HG03520 (cell line): ENCODE data around the gene FUT9.

Experiments
- ATAC-seq: cut with Tn5 transposase; IDR thresholded peaks from one replicate; pipeline ENCODE4 v1.9.1; 2021; ENCODE audit warnings: mild to moderate bottlenecking, moderate library complexity; ENCODE audit not compliant: unreplicated experiment

The FUT9 gene

GRCh38 chr6:96015518-96016333, at the start of gene FUT9:
TSS of gene FUT9 (plus strand) at chr6:96015974. CDS start at chr6:96203156, 187,182 bp downstream.
- no peak for ATAC-seq

- ATAC-seq, result no peak
Measured at GRCh38 chr6:95967594-95967993, 48.2 kb upstream of the FUT9 start.

DNA sequence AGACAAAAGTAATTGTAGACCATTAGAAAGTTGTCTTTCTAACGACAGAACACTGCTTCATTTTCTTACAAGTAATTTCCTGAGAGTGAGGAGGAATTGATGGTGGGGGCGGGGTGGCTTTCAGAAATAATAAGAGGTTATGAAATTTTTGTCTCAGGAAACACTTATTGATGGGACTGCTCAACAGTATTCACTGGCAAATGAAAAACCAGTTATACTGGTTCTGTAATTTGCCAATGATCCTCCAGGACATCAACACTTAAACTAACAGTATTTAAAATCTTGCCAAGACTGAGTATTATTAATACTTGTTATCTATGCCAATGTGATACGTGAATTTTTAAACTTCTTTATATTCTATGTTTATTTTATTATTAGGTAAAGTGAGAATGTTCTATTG, 41.8 kb upstream of the FUT9 start:
- ATAC-seq, result no peak

- ATAC-seq, result no peak
Measured at GRCh38 chr6:95978230-95978629, 37.5 kb upstream of the FUT9 start.

DNA sequence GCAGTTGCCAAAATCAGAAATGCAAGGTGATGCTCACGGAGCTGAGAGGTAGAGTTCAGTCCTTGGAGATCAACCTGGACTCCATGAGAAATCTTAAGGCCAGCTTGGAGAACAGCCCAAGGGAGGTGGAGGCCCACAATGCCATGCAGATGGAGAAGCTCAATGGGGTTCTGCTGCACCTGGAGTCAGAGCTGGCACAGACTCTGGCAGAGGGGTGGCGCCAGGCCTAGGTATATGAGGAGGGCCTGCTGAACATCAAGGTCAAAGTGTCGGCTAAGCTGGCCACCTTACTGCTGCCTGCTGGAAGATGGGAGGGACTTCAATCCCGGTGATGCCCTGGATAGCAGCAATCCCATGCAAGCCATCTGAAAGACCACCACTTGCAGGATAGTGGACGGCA, 23.9 kb upstream of the FUT9 start:
- ATAC-seq, result no peak

- no peak for ATAC-seq
Measured at GRCh38 chr6:95994151-95994550, 21.6 kb upstream of the FUT9 start.

DNA sequence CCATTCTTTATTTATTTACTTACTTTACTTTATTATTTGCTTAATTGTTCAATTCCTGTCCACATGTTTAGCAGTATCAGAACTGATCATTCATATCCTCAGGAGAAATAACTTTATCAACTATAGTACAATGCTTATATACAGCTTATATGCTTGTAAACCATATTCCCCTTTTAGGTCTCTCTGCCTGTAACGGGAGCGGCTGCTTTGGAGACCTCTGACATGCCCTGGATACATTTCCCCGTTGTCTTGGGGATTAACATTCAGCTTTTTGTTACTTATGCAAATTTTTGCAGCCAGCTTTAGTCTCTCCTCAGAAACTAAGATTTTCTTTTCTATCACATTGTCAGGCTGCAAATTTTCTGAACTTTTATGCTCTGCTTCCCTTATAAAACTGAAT, 17.6 kb upstream of the FUT9 start:
- no peak for ATAC-seq

DNA sequence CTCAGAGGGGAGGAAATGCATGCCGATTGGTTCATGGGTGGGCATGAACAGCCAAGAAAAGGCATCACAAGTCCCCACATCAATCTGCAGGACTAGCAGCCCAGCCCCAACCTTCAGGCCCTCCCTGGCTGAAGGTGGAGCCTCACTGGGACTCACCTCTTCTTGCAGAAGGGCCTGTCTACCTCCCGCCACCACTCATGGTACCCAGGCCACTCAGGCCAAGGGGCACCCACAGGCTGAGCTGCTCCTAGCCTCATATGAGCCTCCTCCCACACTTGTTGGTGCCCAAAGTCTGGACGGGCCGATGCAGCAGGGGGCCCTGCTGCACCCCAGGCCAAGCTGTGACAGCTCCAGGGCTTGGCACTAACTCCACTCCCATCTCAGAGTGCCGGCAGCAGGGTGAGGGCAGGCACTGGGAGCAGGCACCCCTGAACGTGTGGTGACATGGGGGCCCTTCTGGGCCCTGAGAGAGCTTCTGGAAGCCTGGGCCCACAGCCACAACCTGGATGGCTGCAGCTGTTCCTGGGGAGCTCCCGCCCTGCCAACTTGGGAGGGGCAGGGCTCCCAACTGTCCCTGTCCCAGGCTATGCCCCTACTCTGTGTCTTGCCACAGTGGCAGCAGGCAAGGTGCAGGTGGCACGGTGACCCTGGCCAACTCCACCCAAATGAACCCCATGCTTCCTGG, 13.7 kb upstream of the FUT9 start:
- ATAC-seq, result no peak

- no peak for ATAC-seq
Measured at GRCh38 chr6:96002576-96002910, 13.2 kb upstream of the FUT9 start.

GRCh38 chr6:96002912-96003311, 12.9 kb upstream of the FUT9 start:
- ATAC-seq, result no peak

DNA sequence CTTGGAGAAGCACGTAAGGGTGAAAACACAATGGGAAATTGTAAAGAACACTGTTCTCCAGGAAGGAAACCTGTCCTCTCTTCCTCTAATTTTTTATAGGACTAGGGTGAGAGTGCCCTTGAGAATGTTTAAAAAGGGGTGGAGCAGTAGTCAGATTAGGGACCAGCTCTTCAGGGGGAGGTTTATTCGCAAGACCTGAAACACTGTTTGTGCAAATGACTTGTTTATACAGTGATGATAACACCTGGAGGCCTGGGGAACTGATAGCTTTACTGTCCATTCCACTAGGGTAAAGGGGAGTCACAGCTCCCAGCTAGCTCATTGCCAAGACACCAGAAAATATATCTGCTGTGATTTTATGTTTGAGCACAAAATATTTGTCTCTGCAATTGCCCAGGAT, 8.1 kb upstream of the FUT9 start:
- ATAC-seq, result no peak

DNA sequence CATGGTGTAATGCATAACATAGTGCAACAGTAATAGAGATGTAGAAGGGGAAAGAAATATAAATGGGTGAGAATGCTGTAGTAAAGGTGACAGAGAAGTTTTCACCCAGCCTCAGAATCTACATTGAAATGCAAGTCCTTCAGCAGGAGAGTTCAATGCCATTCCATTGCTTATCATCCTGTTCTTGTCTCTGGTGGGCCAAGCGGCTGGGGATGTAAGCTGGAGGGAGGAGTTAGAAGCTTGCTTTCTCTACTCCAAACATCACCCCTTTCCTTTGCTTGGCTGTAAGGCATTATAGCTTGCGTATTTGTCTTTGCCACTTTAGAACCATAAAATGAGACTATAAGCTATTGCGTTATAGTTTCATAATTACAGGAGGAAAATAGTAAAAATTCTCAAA, 2.2 kb upstream of the FUT9 start:
- no peak for ATAC-seq

GRCh38 chr6:96014846-96015517, 792 bp upstream of the FUT9 start:
- ATAC-seq, result no peak

- ATAC-seq, result no peak
Measured at GRCh38 chr6:96016334-96017069, 728 bp downstream of the FUT9 start.

- ATAC-seq, result no peak
Measured at GRCh38 chr6:96017070-96017359, 1.2 kb downstream of the FUT9 start.

- no peak for ATAC-seq
Measured at GRCh38 chr6:96022225-96022624, 6.5 kb downstream of the FUT9 start.

DNA sequence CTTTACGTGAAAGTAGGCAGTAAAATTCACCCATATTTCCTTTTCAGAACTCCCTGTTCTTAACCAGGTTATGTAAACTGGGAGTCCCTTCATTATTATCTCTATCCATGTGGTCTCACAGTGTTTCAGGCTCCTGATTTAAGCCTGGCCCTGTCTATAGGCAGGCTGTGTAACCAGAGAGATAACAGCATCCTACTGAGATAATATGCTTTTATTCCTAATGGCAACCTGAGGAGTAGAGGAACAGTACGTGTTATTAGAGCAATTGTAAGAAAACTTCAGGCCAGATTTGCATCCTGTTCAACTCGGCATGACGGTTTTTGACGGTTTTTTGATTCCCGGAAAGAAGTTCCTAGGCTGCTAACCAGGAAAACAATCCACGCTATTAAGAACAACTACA, 16.9 kb downstream of the FUT9 start:
- ATAC-seq, result no peak

GRCh38 chr6:96051555-96051954, 35.8 kb downstream of the FUT9 start:
- ATAC-seq, result no peak

GRCh38 chr6:96058082-96058481, 42.3 kb downstream of the FUT9 start:
- ATAC-seq, result no peak

DNA sequence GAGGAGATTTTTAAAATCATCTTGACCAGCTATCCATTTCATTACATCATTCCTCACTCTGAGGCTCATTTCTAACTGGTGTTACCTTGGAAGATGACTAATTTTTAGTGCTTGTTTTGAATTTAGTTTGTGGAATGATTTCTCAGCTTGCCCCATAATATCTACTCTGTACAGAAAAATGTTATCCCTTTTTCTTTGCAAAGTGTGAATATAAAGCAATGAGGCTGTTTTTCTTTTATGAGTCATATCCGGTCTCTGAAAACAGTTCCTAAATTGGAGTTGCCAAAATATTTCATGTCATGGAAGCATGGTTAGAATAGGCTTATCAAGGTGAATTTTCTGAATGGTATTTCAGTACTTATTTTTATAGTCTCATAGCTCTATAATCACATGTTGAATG, 43.8 kb downstream of the FUT9 start:
- ATAC-seq, result no peak

- no peak for ATAC-seq
Measured at GRCh38 chr6:96060249-96060648, 44.5 kb downstream of the FUT9 start.

DNA sequence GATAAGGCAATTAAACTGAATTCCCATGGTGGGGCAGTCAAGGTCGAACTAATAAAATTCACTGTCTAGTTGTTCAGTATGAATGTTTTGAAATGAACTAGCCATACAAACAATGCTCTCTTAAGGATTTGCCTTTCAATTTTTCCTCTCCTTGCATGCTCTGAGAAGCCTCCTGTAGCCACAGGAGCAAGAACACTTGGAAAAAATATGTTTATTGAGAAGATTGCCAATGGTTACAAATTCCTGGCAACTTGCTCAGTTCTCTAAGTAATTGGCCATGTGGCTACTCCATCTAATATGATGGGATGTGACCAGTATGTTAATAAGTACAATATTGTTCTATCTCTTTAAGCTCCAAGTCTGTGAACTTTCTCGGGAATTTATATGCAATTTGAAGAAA, 49.4 kb downstream of the FUT9 start:
- ATAC-seq, result no peak
